PFSK-1 (cell line): ENCODE results near the gene NRXN3.

Source experiments
- POLR2AphosphoS5 ChIP-seq: IDR thresholded peaks from 2 replicates; pipeline ENCODE4 v1.6.1; 2012; ENCODE audit warnings: low read depth, mild to moderate bottlenecking, control low read depth, low read length, moderate library complexity
- REST ChIP-seq, 2 experiments: IDR thresholded peaks; 2 replicates each; pipeline versions ENCODE4 v1.6.1 to v1.8.0; 2011 to 2012; ENCODE audit warnings: low read depth in 2 of 2, low read length in 2 of 2, control low read depth in 1 of 2, inconsistent platforms in 1 of 2, mild to moderate bottlenecking in 1 of 2, moderate library complexity in 1 of 2; ENCODE audit not compliant: insufficient read depth in 1 of 2
- TAF1 ChIP-seq: IDR thresholded peaks from 2 replicates; pipeline ENCODE4 v1.6.1; 2012; ENCODE audit warnings: low read length, control low read depth, borderline replicate concordance; ENCODE audit not compliant: insufficient read depth

- TF ChIP-seq REST (IDR thresholded peaks at IDR 0.05; ENCODE audit: insufficient read depth in 1 of 2, low read depth in 2 of 2, low read length in 2 of 2) (no peak), POLR2AphosphoS5 (no peak), TAF1 (no peak)
Observed at GRCh38 chr14:79040790-79041189, 870.6 kb downstream of the NRXN3 start.
